GM23338 (cell line): ENCODE data around the gene TECPR2.

Source experiments
- CREB1 ChIP-seq: fragments of 250-450 bp; sonication (Bioruptor Pico); IDR thresholded peaks from 2 replicates; pipeline ENCODE4 v1.5.0; 2020; ENCODE audit warnings: low read depth, mild to moderate bottlenecking, moderate library complexity
- EZH2 ChIP-seq: fragments of 200-600 bp; sonication (generic); IDR thresholded peaks from one replicate; pipeline ENCODE4 v1.8.0; 2017; ENCODE audit warnings: antibody characterized with exemption, mild to moderate bottlenecking, low read depth; ENCODE audit not compliant: unreplicated experiment
- EZH2phosphoT487 ChIP-seq: fragments of 200-600 bp; sonication (generic); IDR thresholded peaks from one replicate; pipeline ENCODE4 v1.8.1; 2018; ENCODE audit warnings: antibody characterized with exemption; ENCODE audit not compliant: unreplicated experiment
- JUNB ChIP-seq: IDR thresholded peaks from one replicate; pipeline ENCODE4 v1.6.1; 2016; ENCODE audit warnings: antibody characterized with exemption; ENCODE audit not compliant: unreplicated experiment
- NANOG ChIP-seq: IDR thresholded peaks from 2 replicates; pipeline ENCODE4 v1.6.1; 2016; ENCODE audit warnings: antibody characterized with exemption, borderline replicate concordance
- POLR2AphosphoS5 ChIP-seq: IDR thresholded peaks from 2 replicates; pipeline ENCODE4 v1.6.1; 2016; ENCODE audit warnings: antibody characterized with exemption, low read depth
- STAT1 ChIP-seq: IDR thresholded peaks from one replicate; pipeline ENCODE4 v1.6.1; 2016; ENCODE audit warnings: antibody characterized with exemption; ENCODE audit not compliant: unreplicated experiment
- ZNF331 ChIP-seq: fragments of 250-450 bp; sonication (Bioruptor Pico); IDR thresholded peaks from 2 replicates; pipeline ENCODE4 v1.5.0; 2020; ENCODE audit warnings: low read depth, mild to moderate bottlenecking, moderate library complexity
- TF ChIP-seq, protein P1 (sequence below), 2 experiments: fragments of 200-600 bp in 1 of 2; sonication (generic) in 1 of 2; conservative IDR thresholded peaks; 2 replicates each; pipeline versions ENCODE4 v1.5.1 to v1.6.1; 2016 to 2017; ENCODE audit warnings: antibody characterized with exemption in 2 of 2, low read depth in 2 of 2, mild to moderate bottlenecking in 2 of 2, moderate library complexity in 1 of 2
- TF ChIP-seq, protein P2 (sequence below): IDR thresholded peaks from one replicate; pipeline ENCODE4 v1.6.1; 2018; ENCODE audit warnings: antibody characterized with exemption; ENCODE audit not compliant: unreplicated experiment
- TF ChIP-seq, protein P3 (sequence below): IDR thresholded peaks from 2 replicates; pipeline ENCODE4 v1.6.1; 2016; ENCODE audit warnings: antibody characterized with exemption
- TF ChIP-seq, protein P4 (sequence below): fragments of 250-450 bp; sonication (Bioruptor Pico); IDR thresholded peaks from 2 replicates; pipeline ENCODE4 v1.5.0; 2020; ENCODE audit warnings: mild to moderate bottlenecking, moderate library complexity

DNA sequence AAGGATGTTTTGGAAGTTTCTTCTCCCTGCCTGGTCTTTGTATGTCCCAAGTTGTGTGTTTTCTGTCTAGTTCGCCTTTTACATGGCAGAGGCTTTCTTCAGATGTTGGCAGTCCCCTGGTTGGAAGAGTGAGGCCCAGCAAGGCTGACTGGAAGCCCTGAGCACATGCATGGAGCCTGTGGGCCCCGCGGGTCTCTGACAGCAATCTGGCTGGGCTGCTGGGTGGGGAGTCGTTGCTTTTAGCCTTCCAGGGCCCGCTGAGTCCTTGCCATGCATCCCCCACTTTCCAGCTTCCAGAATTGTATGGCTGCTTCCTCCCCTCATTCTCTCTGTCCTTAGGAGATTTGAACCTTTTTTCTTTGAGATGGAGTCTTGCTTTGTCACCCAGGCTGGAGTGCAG lies 121.6 kb downstream of the TECPR2 start:
- TF ChIP-seq, protein P1, sequence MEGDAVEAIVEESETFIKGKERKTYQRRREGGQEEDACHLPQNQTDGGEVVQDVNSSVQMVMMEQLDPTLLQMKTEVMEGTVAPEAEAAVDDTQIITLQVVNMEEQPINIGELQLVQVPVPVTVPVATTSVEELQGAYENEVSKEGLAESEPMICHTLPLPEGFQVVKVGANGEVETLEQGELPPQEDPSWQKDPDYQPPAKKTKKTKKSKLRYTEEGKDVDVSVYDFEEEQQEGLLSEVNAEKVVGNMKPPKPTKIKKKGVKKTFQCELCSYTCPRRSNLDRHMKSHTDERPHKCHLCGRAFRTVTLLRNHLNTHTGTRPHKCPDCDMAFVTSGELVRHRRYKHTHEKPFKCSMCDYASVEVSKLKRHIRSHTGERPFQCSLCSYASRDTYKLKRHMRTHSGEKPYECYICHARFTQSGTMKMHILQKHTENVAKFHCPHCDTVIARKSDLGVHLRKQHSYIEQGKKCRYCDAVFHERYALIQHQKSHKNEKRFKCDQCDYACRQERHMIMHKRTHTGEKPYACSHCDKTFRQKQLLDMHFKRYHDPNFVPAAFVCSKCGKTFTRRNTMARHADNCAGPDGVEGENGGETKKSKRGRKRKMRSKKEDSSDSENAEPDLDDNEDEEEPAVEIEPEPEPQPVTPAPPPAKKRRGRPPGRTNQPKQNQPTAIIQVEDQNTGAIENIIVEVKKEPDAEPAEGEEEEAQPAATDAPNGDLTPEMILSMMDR (conservative IDR thresholded peaks at IDR 0.05; ENCODE audit: low read depth in 2 of 2): no peak
- TF ChIP-seq, protein P2, sequence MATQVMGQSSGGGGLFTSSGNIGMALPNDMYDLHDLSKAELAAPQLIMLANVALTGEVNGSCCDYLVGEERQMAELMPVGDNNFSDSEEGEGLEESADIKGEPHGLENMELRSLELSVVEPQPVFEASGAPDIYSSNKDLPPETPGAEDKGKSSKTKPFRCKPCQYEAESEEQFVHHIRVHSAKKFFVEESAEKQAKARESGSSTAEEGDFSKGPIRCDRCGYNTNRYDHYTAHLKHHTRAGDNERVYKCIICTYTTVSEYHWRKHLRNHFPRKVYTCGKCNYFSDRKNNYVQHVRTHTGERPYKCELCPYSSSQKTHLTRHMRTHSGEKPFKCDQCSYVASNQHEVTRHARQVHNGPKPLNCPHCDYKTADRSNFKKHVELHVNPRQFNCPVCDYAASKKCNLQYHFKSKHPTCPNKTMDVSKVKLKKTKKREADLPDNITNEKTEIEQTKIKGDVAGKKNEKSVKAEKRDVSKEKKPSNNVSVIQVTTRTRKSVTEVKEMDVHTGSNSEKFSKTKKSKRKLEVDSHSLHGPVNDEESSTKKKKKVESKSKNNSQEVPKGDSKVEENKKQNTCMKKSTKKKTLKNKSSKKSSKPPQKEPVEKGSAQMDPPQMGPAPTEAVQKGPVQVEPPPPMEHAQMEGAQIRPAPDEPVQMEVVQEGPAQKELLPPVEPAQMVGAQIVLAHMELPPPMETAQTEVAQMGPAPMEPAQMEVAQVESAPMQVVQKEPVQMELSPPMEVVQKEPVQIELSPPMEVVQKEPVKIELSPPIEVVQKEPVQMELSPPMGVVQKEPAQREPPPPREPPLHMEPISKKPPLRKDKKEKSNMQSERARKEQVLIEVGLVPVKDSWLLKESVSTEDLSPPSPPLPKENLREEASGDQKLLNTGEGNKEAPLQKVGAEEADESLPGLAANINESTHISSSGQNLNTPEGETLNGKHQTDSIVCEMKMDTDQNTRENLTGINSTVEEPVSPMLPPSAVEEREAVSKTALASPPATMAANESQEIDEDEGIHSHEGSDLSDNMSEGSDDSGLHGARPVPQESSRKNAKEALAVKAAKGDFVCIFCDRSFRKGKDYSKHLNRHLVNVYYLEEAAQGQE: no peak
- TF ChIP-seq EZH2 (no peak), POLR2AphosphoS5 (no peak), NANOG (no peak), STAT1 (no peak), CREB1 (CRISPR knock-in tag) (no peak), EZH2phosphoT487 (no peak), JUNB (no peak), ZNF331 (CRISPR knock-in tag) (no peak)
- TF ChIP-seq, protein P3, sequence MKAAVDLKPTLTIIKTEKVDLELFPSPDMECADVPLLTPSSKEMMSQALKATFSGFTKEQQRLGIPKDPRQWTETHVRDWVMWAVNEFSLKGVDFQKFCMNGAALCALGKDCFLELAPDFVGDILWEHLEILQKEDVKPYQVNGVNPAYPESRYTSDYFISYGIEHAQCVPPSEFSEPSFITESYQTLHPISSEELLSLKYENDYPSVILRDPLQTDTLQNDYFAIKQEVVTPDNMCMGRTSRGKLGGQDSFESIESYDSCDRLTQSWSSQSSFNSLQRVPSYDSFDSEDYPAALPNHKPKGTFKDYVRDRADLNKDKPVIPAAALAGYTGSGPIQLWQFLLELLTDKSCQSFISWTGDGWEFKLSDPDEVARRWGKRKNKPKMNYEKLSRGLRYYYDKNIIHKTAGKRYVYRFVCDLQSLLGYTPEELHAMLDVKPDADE: no peak
- TF ChIP-seq, protein P4, sequence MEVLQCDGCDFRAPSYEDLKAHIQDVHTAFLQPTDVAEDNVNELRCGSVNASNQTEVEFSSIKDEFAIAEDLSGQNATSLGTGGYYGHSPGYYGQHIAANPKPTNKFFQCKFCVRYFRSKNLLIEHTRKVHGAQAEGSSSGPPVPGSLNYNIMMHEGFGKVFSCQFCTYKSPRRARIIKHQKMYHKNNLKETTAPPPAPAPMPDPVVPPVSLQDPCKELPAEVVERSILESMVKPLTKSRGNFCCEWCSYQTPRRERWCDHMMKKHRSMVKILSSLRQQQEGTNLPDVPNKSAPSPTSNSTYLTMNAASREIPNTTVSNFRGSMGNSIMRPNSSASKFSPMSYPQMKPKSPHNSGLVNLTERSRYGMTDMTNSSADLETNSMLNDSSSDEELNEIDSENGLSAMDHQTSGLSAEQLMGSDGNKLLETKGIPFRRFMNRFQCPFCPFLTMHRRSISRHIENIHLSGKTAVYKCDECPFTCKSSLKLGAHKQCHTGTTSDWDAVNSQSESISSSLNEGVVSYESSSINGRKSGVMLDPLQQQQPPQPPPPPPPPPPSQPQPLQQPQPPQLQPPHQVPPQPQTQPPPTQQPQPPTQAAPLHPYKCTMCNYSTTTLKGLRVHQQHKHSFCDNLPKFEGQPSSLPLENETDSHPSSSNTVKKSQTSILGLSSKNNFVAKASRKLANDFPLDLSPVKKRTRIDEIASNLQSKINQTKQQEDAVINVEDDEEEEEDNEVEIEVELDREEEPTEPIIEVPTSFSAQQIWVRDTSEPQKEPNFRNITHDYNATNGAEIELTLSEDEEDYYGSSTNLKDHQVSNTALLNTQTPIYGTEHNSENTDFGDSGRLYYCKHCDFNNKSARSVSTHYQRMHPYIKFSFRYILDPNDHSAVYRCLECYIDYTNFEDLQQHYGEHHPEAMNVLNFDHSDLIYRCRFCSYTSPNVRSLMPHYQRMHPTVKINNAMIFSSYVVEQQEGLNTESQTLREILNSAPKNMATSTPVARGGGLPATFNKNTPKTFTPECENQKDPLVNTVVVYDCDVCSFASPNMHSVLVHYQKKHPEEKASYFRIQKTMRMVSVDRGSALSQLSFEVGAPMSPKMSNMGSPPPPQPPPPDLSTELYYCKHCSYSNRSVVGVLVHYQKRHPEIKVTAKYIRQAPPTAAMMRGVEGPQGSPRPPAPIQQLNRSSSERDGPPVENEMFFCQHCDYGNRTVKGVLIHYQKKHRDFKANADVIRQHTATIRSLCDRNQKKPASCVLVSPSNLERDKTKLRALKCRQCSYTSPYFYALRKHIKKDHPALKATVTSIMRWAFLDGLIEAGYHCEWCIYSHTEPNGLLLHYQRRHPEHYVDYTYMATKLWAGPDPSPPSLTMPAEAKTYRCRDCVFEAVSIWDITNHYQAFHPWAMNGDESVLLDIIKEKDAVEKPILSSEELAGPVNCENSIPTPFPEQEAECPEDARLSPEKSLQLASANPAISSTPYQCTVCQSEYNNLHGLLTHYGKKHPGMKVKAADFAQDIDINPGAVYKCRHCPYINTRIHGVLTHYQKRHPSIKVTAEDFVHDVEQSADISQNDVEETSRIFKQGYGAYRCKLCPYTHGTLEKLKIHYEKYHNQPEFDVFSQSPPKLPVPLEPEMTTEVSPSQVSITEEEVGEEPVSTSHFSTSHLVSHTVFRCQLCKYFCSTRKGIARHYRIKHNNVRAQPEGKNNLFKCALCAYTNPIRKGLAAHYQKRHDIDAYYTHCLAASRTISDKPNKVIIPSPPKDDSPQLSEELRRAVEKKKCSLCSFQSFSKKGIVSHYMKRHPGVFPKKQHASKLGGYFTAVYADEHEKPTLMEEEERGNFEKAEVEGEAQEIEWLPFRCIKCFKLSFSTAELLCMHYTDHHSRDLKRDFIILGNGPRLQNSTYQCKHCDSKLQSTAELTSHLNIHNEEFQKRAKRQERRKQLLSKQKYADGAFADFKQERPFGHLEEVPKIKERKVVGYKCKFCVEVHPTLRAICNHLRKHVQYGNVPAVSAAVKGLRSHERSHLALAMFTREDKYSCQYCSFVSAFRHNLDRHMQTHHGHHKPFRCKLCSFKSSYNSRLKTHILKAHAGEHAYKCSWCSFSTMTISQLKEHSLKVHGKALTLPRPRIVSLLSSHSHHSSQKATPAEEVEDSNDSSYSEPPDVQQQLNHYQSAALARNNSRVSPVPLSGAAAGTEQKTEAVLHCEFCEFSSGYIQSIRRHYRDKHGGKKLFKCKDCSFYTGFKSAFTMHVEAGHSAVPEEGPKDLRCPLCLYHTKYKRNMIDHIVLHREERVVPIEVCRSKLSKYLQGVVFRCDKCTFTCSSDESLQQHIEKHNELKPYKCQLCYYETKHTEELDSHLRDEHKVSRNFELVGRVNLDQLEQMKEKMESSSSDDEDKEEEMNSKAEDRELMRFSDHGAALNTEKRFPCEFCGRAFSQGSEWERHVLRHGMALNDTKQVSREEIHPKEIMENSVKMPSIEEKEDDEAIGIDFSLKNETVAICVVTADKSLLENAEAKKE (CRISPR knock-in tag): no peak
